K562 (cell line): Measurements from ENCODE around the gene ZNF169. TPM values are rescaled to one million over a fixed set of nuclear protein-coding genes. Genes with fewer than 3 reads are reported as not detected.

Experiments used
- ATF2 ChIP-seq: sonication (generic); formaldehyde crosslinking; IDR thresholded peaks from 2 replicates; pipeline ENCODE4 v1.8.1; 2022; ENCODE audit warnings: missing genetic modification reagents
- BRF2 ChIP-seq: IDR thresholded peaks from 3 replicates; pipeline ENCODE4 v1.6.1; 2011; ENCODE audit warnings: borderline replicate concordance, mild to moderate bottlenecking; ENCODE audit not compliant: insufficient read length, insufficient read depth
- HBP1 ChIP-seq: fragments of 450-650 bp; formaldehyde crosslinking; IDR thresholded peaks from 2 replicates; pipeline ENCODE4 v1.4.0; 2022; ENCODE audit warnings: missing genetic modification characterization
- HDAC6 ChIP-seq: IDR thresholded peaks from 2 replicates; pipeline ENCODE4 v1.6.1; 2012; ENCODE audit warnings: low read depth, mild to moderate bottlenecking, control low read depth, inconsistent platforms, low read length, moderate library complexity
- IRF9 ChIP-seq: fragments of 450-650 bp; IDR thresholded peaks from 2 replicates; pipeline ENCODE4 v1.6.1; 2016; ENCODE audit warnings: missing biosample characterization, missing genetic modification characterization
- KDM4B ChIP-seq, 2 experiments: fragments of 450-650 bp in 1 of 2; sonication (generic) in 1 of 2; IDR thresholded peaks; 2 replicates each; pipeline ENCODE4 v1.6.1; 2016 to 2017; ENCODE audit warnings: borderline replicate concordance in 2 of 2, antibody characterized with exemption in 1 of 2, low read depth in 1 of 2, mild to moderate bottlenecking in 1 of 2
- MAFK ChIP-seq: IDR thresholded peaks from 2 replicates; pipeline ENCODE4 v1.6.1; 2011; ENCODE audit warnings: low read length, improper control_type of control experiment
- MGA ChIP-seq: fragments of 450-650 bp; IDR thresholded peaks from 2 replicates; pipeline ENCODE4 v1.6.1; 2016; ENCODE audit warnings: mild to moderate bottlenecking, moderate library complexity
- NCOA1 ChIP-seq: fragments of 450-650 bp; IDR thresholded peaks from 2 replicates; pipeline ENCODE4 v1.6.1; 2016; ENCODE audit warnings: low read depth
- PPARD ChIP-seq: fragments of 250-450 bp; sonication (Bioruptor Pico); IDR thresholded peaks from 2 replicates; pipeline ENCODE4 v1.8.0; 2022; ENCODE audit warnings: inconsistent platforms, mild to moderate bottlenecking, moderate library complexity
- PURB ChIP-seq: sonication (generic); formaldehyde crosslinking; IDR thresholded peaks from 2 replicates; pipeline ENCODE4 v1.9.0; 2021; ENCODE audit warnings: low read depth, mild to moderate bottlenecking, missing genetic modification reagents
- ZNF24 ChIP-seq: fragments of 450-650 bp; IDR thresholded peaks from 2 replicates; pipeline ENCODE4 v1.6.1; 2016
- polyA plus RNA-seq, 8 experiments: library from polyadenylated mRNA; depleted of rRNA in 4 of 8; stranded (reverse) in 5 of 8; unstranded in 3 of 8; fragments of >200 nt; fragmentation: Nextera tagmentation in 2 of 8; fragmentation: Illumina TruSeq in 1 of 8; extraction: Ambion mirVana in 2 of 8; extraction: Trizol in 1 of 8; gene quantifications; 2 replicates each; pipeline versions ENCODE4 v1.2.1 to v1.2.3, GENCODE V29; 2011 to 2014; ENCODE audit warnings: inconsistent platforms in 1 of 8, missing spikeins in 1 of 8
- total RNA-seq, 7 experiments: library from RNA; depleted of rRNA in 6 of 7; stranded (reverse); fragments of >200 nt in 6 of 7; fragmentation: Illumina TruSeq in 2 of 7; extraction: Trizol in 2 of 7; gene quantifications; 2 replicates each; pipeline versions ENCODE4 v1.2.1 to v1.2.3, GENCODE V29; 2011 to 2021; ENCODE audit warnings: low replicate concordance in 1 of 7

ZNF169 gene
- total and polyA plus RNA-seq, 9 of the 15 experiments (the other 6 are each of a cell fraction or from before 2014, with no cell fraction given), result 2.0 to 16.2 (median 5.6) TPM

GRCh38 chr9:94212091-94212490 is 47.0 kb upstream of the ZNF169 start (continued):
- TF ChIP-seq ATF2 (CRISPR knock-in tag) (no peak), HBP1 (CRISPR knock-in tag) (no peak), KDM4B (IDR thresholded peaks at IDR 0.05; ENCODE audit: borderline replicate concordance in 2 of 2, low read depth in 1 of 2) (no peak), HDAC6 (no peak), PPARD (CRISPR knock-in tag) (no peak), MAFK (no peak), ZNF24 (no peak), MGA (no peak), PURB (CRISPR knock-in tag) (no peak), NCOA1 (peak; percentile 42; the same call in 1 of the 2 replicates), IRF9 (no peak), BRF2 (no peak)
